Measurements from ENCODE around the gene RNF20. TPM values are rescaled to one million over a fixed set of nuclear protein-coding genes. Genes with fewer than 3 reads are reported as not detected.
"Not testable (repeated sequence)": the region's sequence is repeated elsewhere in the genome, so short reads cannot be mapped to it uniquely, and the experiment has no call there.

The RNF20 gene
- total RNA-seq, 1 donor from 2014 or later: 47.4 TPM

GRCh38 chr9:101549472-101550098, 15.9 kb downstream of the RNF20 start:
- not testable (repeated sequence) for H3K4me1 Mint-ChIP-seq (ENCODE audit: low read depth); H3K27ac Mint-ChIP-seq (ENCODE audit: unreplicated experiment); H3K27me3 Mint-ChIP-seq (ENCODE audit: low read depth); H3K4me3 Mint-ChIP-seq (ENCODE audit: unreplicated experiment); DNase-seq (ENCODE audit: low spot score); H3K9me3 Mint-ChIP-seq (ENCODE audit: low read depth)
- H3K36me3 Mint-ChIP-seq (ENCODE audit: low read depth): peaks cover 56% of the 10 kb centered on the region
- TF ChIP-seq CTCF (IDR thresholded peaks at IDR 0.05): peak; percentile 74

GRCh38 chr9:101561740-101562139, 28.1 kb downstream of the RNF20 start:
- Mint-ChIP-seq H3K27ac (ENCODE audit: unreplicated experiment) (no peak overlapping the region), H3K36me3 (ENCODE audit: low read depth) (peaks cover 67% of the 10 kb centered on the region), H3K4me3 (ENCODE audit: unreplicated experiment) (no peak overlapping the region), H3K9me3 (ENCODE audit: low read depth) (peaks cover 18% of the 10 kb centered on the region), H3K27me3 (ENCODE audit: low read depth) (no peaks in the 10 kb centered on the region), H3K4me1 (ENCODE audit: low read depth) (no peaks in the 10 kb centered on the region)
- no peak for DNase-seq (ENCODE audit: low spot score)
- no peak for TF ChIP-seq CTCF (IDR thresholded peaks at IDR 0.05)

- no peak for TF ChIP-seq CTCF (IDR thresholded peaks at IDR 0.05)
- Mint-ChIP-seq H3K4me1 (ENCODE audit: low read depth) (no peaks in the 10 kb centered on the region), H3K36me3 (ENCODE audit: low read depth) (peaks cover 58% of the 10 kb centered on the region), H3K27me3 (ENCODE audit: low read depth) (no peaks in the 10 kb centered on the region), H3K27ac (ENCODE audit: unreplicated experiment) (no peak overlapping the region), H3K4me3 (ENCODE audit: unreplicated experiment) (no peak overlapping the region), H3K9me3 (ENCODE audit: low read depth) (peaks cover 14% of the 10 kb centered on the region)
- DNase-seq (ENCODE audit: low spot score): no peak
Observed at GRCh38 chr9:101562966-101563365, 29.3 kb downstream of the RNF20 start.

- H3K27ac Mint-ChIP-seq (ENCODE audit: unreplicated experiment): no peak overlapping the region
- no peak overlapping the region for H3K4me3 Mint-ChIP-seq (ENCODE audit: unreplicated experiment)
- no peak for DNase-seq (ENCODE audit: low spot score)
Observed at GRCh38 chr9:101564252-101564651, 30.6 kb downstream of the RNF20 start.

More at GRCh38 chr9:101564252-101564651, 30.6 kb downstream of the RNF20 start:
- no peak for TF ChIP-seq CTCF (IDR thresholded peaks at IDR 0.05)
- Mint-ChIP-seq H3K9me3 (ENCODE audit: low read depth) (peaks cover 1% of the 10 kb centered on the region), H3K4me1 (ENCODE audit: low read depth) (no peaks in the 10 kb centered on the region), H3K36me3 (ENCODE audit: low read depth) (peaks cover 53% of the 10 kb centered on the region), H3K27me3 (ENCODE audit: low read depth) (no peaks in the 10 kb centered on the region)

All from chondrocyte (in vitro differentiated cells).